Uterus (tissue), 2 donors: ENCODE measurements around the gene KCND3.

ENCODE experiments used
- POLR2A ChIP-seq, 2 donors: fragments of 450-650 bp; IDR thresholded peaks; one replicate each; pipeline ENCODE4 v1.6.1; 2016; ENCODE audit warnings: antibody characterized with exemption in 2 of 2, mild to moderate bottlenecking in 1 of 2, moderate library complexity in 1 of 2
- TF ChIP-seq, protein P1 (sequence below), 4 experiments: fragments of 200-600 bp in 2 of 4; fragments of 450-650 bp in 2 of 4; sonication (generic) in 2 of 4; IDR thresholded peaks; one replicate each; pipeline ENCODE4 v1.5.1; 2016 to 2019; ENCODE audit warnings: antibody characterized with exemption in 4 of 4, mild to moderate bottlenecking in 2 of 4, moderate library complexity in 1 of 4

DNA sequence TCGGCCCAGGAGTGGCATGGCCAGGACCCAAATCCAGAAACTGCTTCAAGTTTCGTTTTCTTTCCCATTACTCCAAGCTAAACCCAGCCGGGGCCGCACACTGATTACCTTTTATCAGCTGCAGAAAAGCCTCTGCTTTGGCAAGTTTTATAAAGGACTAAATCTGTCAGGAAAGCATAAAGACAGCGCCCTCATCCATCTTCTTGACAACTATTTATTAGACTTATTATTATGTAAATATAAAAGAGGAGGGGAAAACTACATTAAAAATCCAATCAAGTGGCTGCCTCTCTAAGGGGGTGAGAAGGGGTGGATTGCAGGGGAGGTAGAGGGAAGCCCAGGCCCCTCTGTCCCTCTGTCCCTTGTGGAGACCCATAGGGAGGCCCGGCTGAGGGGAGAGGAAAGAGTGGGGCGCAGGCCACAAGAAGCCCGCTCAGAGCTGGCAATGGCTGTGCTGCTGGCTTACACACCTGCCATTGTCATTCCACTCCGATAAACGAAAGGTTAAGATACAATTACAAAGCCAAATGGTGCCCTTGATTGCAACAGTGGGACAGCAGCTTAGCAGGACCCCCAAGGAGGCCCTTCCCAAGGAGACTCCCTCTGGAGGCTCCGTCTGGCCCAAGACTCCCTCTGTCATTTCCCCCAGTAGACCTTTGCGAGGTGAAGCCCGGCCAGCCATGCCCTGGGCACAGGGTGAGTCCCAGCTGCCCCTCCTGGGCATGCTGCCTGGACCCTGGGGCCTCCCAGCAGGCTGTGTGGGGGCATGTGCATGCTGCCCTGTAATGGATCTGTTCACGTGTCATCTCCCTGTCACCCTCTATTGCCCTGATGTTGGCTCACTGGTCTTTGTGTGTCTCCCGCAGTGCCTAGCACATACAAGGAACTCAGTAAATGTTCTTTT is 45.4 kb downstream of the KCND3 start:
- TF ChIP-seq, protein P1, sequence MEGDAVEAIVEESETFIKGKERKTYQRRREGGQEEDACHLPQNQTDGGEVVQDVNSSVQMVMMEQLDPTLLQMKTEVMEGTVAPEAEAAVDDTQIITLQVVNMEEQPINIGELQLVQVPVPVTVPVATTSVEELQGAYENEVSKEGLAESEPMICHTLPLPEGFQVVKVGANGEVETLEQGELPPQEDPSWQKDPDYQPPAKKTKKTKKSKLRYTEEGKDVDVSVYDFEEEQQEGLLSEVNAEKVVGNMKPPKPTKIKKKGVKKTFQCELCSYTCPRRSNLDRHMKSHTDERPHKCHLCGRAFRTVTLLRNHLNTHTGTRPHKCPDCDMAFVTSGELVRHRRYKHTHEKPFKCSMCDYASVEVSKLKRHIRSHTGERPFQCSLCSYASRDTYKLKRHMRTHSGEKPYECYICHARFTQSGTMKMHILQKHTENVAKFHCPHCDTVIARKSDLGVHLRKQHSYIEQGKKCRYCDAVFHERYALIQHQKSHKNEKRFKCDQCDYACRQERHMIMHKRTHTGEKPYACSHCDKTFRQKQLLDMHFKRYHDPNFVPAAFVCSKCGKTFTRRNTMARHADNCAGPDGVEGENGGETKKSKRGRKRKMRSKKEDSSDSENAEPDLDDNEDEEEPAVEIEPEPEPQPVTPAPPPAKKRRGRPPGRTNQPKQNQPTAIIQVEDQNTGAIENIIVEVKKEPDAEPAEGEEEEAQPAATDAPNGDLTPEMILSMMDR (IDR thresholded peaks at IDR 0.05): no peak
- no peak for TF ChIP-seq POLR2A (IDR thresholded peaks at IDR 0.05)
